ENCODE results near the gene TMSB10.

The TMSB10 gene

DNA sequence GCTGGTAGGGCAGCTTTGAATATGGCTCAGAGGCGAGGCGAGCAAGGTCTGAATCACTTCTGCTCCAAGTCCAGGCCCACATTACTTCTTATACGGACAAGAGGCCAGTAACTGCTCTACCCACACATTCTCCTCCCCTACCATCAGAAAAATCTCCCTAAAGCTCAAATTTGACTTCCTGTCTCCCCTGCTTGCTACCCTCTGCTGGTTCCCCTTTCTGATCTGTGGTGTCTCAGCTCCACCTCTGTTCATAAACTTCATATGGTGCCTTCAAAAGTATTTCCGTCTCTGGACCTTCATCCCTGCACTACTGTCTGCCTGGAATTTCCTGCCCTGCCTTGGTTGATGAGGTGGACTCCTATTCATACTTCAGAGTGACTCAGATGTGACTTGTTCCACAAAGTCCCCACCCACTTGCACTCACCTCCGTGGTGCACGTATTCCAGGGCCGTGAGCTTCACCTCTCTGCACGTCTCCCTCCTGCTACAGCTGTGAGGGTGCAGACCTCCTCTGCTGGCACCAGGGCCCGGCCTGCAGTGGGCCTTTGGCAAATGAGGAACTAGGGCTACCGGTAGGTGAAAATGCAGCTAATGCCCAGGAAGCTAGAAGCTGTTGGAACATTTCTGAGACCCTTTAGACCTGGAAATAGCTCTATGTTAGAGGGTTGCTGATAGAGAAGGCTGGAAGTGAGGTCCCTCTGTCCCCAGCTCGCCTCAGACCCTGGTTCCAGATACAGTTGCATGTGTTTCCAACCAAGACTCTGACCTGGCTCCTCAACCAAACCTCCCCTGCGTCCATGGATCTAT is 41.0 kb downstream of the TMSB10 start:
- TF ChIP-seq GATA1 (IDR thresholded peaks at IDR 0.05; ENCODE audit: low read depth, low read length) = no peak
- no peak for TF ChIP-seq POLR2A (IDR thresholded peaks at IDR 0.05; ENCODE audit: low read length)
- no peak for DNase-seq

GRCh38 chr2:84947010-84947593 is 41.6 kb downstream of the TMSB10 start:
- no peak for TF ChIP-seq GATA1 (IDR thresholded peaks at IDR 0.05; ENCODE audit: low read depth, low read length)
- TF ChIP-seq POLR2A (IDR thresholded peaks at IDR 0.05; ENCODE audit: low read length) = no peak
- no peak for DNase-seq

GRCh38 chr2:84953535-84953934 is 48.1 kb downstream of the TMSB10 start:
- TF ChIP-seq POLR2A (IDR thresholded peaks at IDR 0.05; ENCODE audit: low read length) = no peak
- no peak for TF ChIP-seq GATA1 (IDR thresholded peaks at IDR 0.05; ENCODE audit: low read depth, low read length)
- no peak for DNase-seq

GRCh38 chr2:84954329-84954728 is 48.9 kb downstream of the TMSB10 start:
- TF ChIP-seq POLR2A (IDR thresholded peaks at IDR 0.05; ENCODE audit: low read length) = no peak
- TF ChIP-seq GATA1 (IDR thresholded peaks at IDR 0.05; ENCODE audit: low read depth, low read length) = no peak
- no peak for DNase-seq

Measured in erythroblast (primary cell).